ENCODE results near the gene ILDR2. TPM values are rescaled to one million over a fixed set of nuclear protein-coding genes. Genes with fewer than 3 reads are reported as not detected.

Gene ILDR2
- polyA plus RNA-seq, 1 of the 3 experiments (the other 2 are of a cell fraction) = 0.05 TPM

DNA sequence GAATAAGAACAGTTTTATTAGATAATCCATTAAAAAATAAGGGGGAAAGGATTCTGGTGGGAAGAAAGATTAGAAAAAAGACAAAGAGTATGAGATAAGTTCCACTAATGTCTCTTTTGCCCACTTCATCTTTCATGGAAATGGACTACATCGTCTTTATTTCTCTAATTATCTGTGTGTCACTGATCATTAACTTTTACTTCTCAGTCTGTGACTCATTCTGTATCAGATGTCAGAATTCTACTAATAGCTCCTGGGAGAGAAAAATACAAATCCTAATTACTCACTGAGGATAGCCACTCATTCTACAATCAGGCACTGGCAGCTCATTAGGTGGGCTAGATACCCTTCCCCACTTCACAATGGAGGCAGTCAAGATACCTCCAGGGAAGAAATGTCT is 41.7 kb downstream of the ILDR2 start:
- no peak overlapping the region for H3K9ac ChIP-seq
- no peaks in the 10 kb centered on the region for H3K79me2 ChIP-seq (ENCODE audit: insufficient read depth)
- no peaks in the 10 kb centered on the region for H3K9me3 ChIP-seq
- no peak overlapping the region for H2AFZ ChIP-seq (ENCODE audit: low read depth)
- no peak for DNase-seq
- H3K4me2 ChIP-seq = no peak overlapping the region
- H4K20me1 ChIP-seq (ENCODE audit: insufficient read depth) = no peaks in the 10 kb centered on the region
- no peaks in the 10 kb centered on the region for H3K4me1 ChIP-seq (ENCODE audit: control insufficient read depth in 1 of 2, insufficient read depth in 2 of 2, low read depth in 1 of 2, low read length in 1 of 2)
- no peaks in the 10 kb centered on the region for H3K36me3 ChIP-seq (replicated peaks in 1 of 2; ENCODE audit: control insufficient read depth in 1 of 2, insufficient read depth in 2 of 2, low read length in 1 of 2)
- POLR2A ChIA-PET = no interaction called here
- no peaks in the 10 kb centered on the region for H3K9me2 ChIP-seq
- H3F3A ChIP-seq (replicated peaks; ENCODE audit: insufficient read depth) = no peaks in the 10 kb centered on the region
- CTCF ChIA-PET = interaction anchor here (1.1 to 2.0 kb wide), 2 partner anchors 23 to 98 kb away, joined by 3 to 7 read pairs; no protein-coding TSS in a partner anchor
- H3K27me3 ChIP-seq (ENCODE audit: insufficient read depth) = peaks cover 11% of the 10 kb centered on the region; the same call in 1 of the 2 replicates
- H3K4me3 ChIP-seq (ENCODE audit: low read depth in 2 of 2, low read length in 1 of 2) = no peak overlapping the region
- TF ChIP-seq, protein P1, sequence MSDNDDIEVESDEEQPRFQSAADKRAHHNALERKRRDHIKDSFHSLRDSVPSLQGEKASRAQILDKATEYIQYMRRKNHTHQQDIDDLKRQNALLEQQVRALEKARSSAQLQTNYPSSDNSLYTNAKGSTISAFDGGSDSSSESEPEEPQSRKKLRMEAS (IDR thresholded peaks at IDR 0.05; ENCODE audit: low read depth) = no peak
- 2% methylated on average over 1 of the region's 1 CpG for WGBS (ENCODE audit: low lambda C conversion rate)
- H3K27ac ChIP-seq (ENCODE audit: low read depth in 2 of 2, low read length in 1 of 2) = no peak overlapping the region

DNA sequence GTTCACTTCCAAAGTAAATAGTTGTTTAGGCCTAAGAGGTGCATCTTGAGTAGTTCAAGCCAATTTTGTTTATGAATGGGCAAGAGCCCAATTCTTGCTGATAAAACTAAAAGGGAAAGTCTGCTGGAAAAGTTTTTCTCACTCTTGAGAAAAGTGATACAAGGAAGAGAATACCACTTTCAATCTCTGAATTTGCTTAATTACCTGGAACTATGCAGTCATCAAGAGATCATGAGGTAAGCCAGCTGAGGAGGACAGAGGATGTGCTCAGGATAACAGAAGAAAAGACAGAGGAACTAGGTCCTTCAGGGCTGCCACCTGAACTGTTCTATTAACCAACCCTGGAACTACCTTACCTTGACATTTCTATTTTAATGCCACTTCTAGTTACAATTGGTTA is 42.2 kb downstream of the ILDR2 start:
- Histone ChIP-seq H3K9ac (no peak overlapping the region), H3K4me3 (ENCODE audit: low read depth in 2 of 2, low read length in 1 of 2) (no peak overlapping the region), H3K36me3 (replicated peaks in 1 of 2; ENCODE audit: control insufficient read depth in 1 of 2, insufficient read depth in 2 of 2, low read length in 1 of 2) (no peaks in the 10 kb centered on the region), H3K27ac (ENCODE audit: low read depth in 2 of 2, low read length in 1 of 2) (no peak overlapping the region), H3F3A (replicated peaks; ENCODE audit: insufficient read depth) (no peaks in the 10 kb centered on the region), H4K20me1 (ENCODE audit: insufficient read depth) (no peaks in the 10 kb centered on the region), H3K4me2 (no peak overlapping the region), H3K9me3 (no peaks in the 10 kb centered on the region), H2AFZ (ENCODE audit: low read depth) (no peak overlapping the region), H3K9me2 (no peaks in the 10 kb centered on the region), H3K79me2 (ENCODE audit: insufficient read depth) (no peaks in the 10 kb centered on the region), H3K4me1 (ENCODE audit: control insufficient read depth in 1 of 2, insufficient read depth in 2 of 2, low read depth in 1 of 2, low read length in 1 of 2) (no peaks in the 10 kb centered on the region), H3K27me3 (ENCODE audit: insufficient read depth) (peaks cover 11% of the 10 kb centered on the region; the same call in 1 of the 2 replicates)
- DNase-seq = no peak
- no peak for TF ChIP-seq FOXM1 (IDR thresholded peaks at IDR 0.05; ENCODE audit: low read depth)
- no peak for TF ChIP-seq NRF1 (IDR thresholded peaks at IDR 0.05; ENCODE audit: low read depth, low read length)
- TF ChIP-seq TAF1 (IDR thresholded peaks at IDR 0.05; ENCODE audit: borderline replicate concordance, low read depth, low read length) = no peak
- no peak for TF ChIP-seq FOXJ3 (CRISPR knock-in tag; IDR thresholded peaks at IDR 0.05)
- no peak for TF ChIP-seq EP300 (IDR thresholded peaks at IDR 0.05; ENCODE audit: borderline replicate concordance in 1 of 2, low read depth in 1 of 2, low read length in 1 of 2)
- TF ChIP-seq, protein P1 (IDR thresholded peaks at IDR 0.05; ENCODE audit: low read depth) = no peak
- no peak for TF ChIP-seq GABPA (IDR thresholded peaks at IDR 0.05; ENCODE audit: low read depth)
- TF ChIP-seq MXI1 (IDR thresholded peaks at IDR 0.05; ENCODE audit: low read depth, low read length) = no peak
- TF ChIP-seq POLR2AphosphoS5 (IDR thresholded peaks at IDR 0.05; ENCODE audit: low read depth, low read length) = no peak
- no peak for TF ChIP-seq GATA2 (CRISPR knock-in tag; IDR thresholded peaks at IDR 0.05)
- TF ChIP-seq, protein P2, sequence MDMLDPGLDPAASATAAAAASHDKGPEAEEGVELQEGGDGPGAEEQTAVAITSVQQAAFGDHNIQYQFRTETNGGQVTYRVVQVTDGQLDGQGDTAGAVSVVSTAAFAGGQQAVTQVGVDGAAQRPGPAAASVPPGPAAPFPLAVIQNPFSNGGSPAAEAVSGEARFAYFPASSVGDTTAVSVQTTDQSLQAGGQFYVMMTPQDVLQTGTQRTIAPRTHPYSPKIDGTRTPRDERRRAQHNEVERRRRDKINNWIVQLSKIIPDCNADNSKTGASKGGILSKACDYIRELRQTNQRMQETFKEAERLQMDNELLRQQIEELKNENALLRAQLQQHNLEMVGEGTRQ (IDR thresholded peaks at IDR 0.05; ENCODE audit: borderline replicate concordance, low read depth, low read length) = no peak
- TF ChIP-seq SMC3 (IDR thresholded peaks at IDR 0.05; ENCODE audit: low read depth, low read length) = no peak
- TF ChIP-seq, protein P3, sequence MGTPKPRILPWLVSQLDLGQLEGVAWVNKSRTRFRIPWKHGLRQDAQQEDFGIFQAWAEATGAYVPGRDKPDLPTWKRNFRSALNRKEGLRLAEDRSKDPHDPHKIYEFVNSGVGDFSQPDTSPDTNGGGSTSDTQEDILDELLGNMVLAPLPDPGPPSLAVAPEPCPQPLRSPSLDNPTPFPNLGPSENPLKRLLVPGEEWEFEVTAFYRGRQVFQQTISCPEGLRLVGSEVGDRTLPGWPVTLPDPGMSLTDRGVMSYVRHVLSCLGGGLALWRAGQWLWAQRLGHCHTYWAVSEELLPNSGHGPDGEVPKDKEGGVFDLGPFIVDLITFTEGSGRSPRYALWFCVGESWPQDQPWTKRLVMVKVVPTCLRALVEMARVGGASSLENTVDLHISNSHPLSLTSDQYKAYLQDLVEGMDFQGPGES (IDR thresholded peaks at IDR 0.05; ENCODE audit: low read depth, low read length) = no peak
- TF ChIP-seq RAD21 (IDR thresholded peaks at IDR 0.05; ENCODE audit: low read length) = no peak
- no peak for TF ChIP-seq CHD2 (IDR thresholded peaks at IDR 0.05; ENCODE audit: low read length, partially characterized antibody)
- no peak for TF ChIP-seq FOSL2 (IDR thresholded peaks at IDR 0.05; ENCODE audit: borderline replicate concordance, low read depth)
- TF ChIP-seq, protein P4, sequence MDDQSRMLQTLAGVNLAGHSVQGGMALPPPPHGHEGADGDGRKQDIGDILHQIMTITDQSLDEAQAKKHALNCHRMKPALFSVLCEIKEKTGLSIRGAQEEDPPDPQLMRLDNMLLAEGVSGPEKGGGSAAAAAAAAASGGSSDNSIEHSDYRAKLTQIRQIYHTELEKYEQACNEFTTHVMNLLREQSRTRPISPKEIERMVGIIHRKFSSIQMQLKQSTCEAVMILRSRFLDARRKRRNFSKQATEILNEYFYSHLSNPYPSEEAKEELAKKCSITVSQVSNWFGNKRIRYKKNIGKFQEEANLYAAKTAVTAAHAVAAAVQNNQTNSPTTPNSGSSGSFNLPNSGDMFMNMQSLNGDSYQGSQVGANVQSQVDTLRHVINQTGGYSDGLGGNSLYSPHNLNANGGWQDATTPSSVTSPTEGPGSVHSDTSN (IDR thresholded peaks at IDR 0.05) = no peak
- TF ChIP-seq SIN3A (IDR thresholded peaks at IDR 0.05; ENCODE audit: borderline replicate concordance, low read depth, low read length) = no peak
- ChIA-PET CTCF (no interaction called here), POLR2A (no interaction called here)
